HG03280 (cell line): ENCODE data around the gene FBN1.

ENCODE experiments used
- ATAC-seq: cut with Tn5 transposase; IDR thresholded peaks from one replicate; pipeline ENCODE4 v1.9.1; 2021; ENCODE audit warnings: mild to moderate bottlenecking, moderate library complexity; ENCODE audit not compliant: unreplicated experiment

Gene FBN1

DNA sequence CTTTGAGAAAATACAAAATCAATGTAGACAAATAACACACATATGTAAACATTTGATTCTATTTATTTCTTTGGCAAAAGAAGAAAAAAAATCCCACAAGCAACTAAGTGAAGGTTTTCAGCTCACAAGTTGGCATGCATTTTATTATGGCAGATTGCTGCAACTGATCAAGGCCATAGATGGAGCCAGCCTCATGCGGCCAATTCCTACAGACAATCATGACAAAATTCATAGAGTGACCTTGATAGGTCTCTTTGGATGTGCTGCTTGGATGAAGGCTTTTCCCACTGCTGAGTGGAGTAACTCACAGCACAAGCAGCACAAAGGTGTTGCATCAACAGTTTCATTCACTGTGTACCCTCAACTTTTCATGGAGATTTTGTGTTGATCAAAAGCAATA, 22.1 kb downstream of the FBN1 start:
- ATAC-seq = no peak

GRCh38 chr15:48622237-48622636, 23.3 kb downstream of the FBN1 start:
- ATAC-seq = no peak

DNA sequence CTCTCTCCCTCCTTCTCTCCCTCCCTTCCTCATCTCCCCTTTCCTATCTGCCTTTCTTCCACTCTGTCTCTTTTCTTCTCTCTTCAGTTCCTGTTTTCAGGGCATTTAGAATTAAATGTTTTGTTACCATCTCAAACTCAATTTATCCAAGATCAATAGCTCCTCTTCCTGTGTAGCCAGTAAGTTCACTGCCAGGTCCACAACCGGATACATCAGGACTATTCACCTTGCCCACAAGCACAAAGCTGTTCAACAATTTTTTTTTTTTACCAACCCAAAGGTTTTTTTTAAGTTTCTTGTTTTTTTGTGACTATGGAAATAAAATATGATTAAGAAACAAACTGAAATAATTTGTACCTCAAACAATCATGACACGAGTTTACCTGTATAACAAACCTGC, 26.1 kb downstream of the FBN1 start:
- no peak for ATAC-seq

DNA sequence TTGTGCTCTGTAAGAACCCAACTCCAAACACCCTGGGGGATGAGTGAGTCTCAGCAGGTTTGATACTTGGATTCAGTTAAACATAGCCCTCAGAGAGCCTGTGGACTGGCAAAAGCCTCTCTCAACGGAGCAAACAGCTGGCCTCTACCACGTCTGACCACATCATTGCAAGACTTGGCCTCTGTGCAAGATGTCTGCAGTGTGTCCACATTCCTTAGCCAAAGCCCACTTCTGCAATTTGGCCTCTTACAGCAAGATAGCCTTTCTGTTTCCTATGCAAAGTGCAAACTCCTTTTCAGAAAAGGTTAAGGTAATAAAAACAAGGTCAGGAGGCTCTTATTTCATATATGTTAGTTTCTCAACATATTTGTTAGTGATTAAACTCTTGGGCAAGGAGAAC, 27.9 kb downstream of the FBN1 start:
- ATAC-seq = no peak

GRCh38 chr15:48616216-48616615, 29.3 kb downstream of the FBN1 start:
- no peak for ATAC-seq

DNA sequence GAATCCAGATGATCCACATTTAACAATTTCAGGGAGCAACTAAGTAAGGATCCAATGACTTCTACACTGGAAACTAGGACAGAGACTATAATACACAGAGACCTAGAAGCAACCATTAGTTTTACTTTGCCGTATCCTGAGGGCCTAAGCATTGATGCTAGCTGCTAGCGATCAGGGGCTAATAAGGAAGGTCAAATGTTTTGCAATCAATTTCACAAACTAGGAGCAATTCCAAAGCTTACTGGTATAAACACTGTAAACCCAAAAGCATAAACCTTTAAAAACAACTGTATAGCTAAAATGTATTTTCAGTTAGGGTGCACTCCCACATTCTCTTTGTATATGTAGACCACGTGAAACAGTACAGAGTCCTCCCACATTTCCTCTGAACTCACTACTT, 31.5 kb downstream of the FBN1 start:
- ATAC-seq = no peak

GRCh38 chr15:48609486-48609885, 36.0 kb downstream of the FBN1 start:
- ATAC-seq = no peak

GRCh38 chr15:48607846-48608245, 37.7 kb downstream of the FBN1 start:
- ATAC-seq = no peak

- no peak for ATAC-seq
Measured at GRCh38 chr15:48604567-48604966, 40.9 kb downstream of the FBN1 start.

DNA sequence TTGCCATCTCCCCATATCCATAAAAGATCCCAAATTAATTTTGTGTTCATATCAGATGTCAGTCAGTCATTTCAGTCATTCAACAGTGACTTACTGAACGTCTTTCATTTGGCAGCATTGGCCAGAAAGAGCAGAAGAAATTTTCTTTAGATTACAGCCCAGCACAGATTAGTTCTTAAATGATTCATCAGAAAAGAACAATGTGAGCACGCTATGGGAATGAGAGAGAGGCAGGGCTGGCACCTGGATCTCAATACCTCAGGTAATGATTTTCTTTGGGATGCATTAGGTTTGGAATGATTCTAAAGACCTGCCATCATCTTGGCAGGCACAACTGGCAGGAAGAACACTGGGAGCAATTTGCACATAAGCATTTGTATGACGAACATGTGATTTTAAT, 41.6 kb downstream of the FBN1 start:
- ATAC-seq = no peak

DNA sequence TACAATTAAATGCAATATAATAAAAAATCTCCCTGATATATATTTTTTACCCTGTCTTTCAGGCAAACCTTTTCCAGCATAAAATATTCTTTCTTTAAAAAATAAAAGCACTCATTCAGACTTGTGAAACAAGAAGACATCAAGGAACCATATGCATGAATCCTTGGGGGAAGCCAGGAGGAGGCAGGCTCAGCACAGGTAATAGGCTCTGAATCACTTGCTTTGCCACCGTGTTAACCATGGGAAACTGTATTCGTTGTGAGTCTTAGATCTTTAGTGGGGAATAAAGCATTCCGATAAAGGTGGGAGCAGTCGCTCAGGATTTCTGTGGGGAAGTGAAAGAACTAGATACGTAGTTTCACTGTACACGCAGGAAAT, 42.4 kb downstream of the FBN1 start:
- no peak for ATAC-seq

- no peak for ATAC-seq
Measured at GRCh38 chr15:48602358-48603122, 43.0 kb downstream of the FBN1 start.

DNA sequence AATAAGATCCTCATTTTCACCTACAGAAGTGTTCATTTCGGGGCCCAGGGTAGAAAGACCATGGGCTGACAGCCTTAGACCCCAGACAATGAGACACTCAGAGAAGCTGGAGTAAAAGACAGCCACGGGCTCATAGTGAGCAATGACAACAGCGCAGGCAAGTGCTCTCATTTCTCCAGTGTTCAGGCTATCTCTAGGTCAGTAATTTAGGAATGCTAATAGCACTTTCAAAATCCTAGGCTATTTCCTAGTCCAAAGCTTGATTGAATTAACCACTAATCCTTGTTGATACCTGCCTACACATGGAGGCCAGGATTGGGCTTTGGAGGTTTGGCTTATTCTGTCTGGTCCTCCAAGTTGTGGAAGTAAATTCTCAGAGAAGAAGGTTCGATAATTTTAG, 44.4 kb downstream of the FBN1 start:
- ATAC-seq = no peak

DNA sequence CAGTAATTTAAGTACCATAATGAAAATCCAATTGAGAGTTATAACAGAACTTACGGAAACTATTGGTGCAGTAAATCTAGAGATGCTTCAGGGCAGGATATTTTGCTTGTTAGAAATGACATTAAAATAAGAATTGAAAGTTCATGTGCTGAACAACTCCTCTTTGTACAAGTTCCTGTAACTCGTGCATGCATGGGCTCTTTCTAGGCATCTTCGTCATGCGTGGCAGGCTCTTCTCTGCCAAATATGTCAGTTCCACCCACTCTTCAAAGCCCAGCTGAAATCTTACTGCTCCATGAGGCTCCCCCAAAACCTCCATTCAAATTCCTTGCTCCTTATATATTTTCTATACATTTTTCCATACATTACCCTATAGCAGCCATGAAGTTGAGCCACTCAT, 48.7 kb downstream of the FBN1 start:
- no peak for ATAC-seq

GRCh38 chr15:48596415-48596814, 49.1 kb downstream of the FBN1 start:
- ATAC-seq = peak; percentile 51

- ATAC-seq = peak; percentile 47
Measured at GRCh38 chr15:48595981-48596380, 49.5 kb downstream of the FBN1 start.

- no peak for ATAC-seq
Measured at GRCh38 chr15:48592933-48593332, 52.6 kb downstream of the FBN1 start.

GRCh38 chr15:48592221-48592731, 53.2 kb downstream of the FBN1 start:
- ATAC-seq = no peak

DNA sequence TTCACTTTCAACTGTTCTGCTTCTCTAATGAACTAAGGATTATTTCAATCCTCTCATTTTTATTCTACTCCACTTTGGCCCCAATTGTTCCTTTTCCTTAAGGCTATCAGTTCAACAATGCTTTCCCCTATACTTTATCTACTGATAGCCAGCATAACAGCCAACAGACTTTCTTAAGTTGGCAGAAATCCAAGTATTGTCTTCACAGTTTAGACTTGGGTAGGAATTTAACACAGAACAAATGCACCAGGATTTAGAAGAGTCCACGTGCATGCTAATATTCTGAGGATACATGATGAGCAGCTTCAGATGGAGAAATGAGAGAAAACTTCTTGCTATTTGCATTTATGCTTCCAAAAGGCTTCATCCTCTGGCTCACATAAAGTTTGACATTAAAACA, 54.8 kb downstream of the FBN1 start:
- no peak for ATAC-seq

- ATAC-seq = no peak
Measured at GRCh38 chr15:48584812-48585563, 60.5 kb downstream of the FBN1 start.

DNA sequence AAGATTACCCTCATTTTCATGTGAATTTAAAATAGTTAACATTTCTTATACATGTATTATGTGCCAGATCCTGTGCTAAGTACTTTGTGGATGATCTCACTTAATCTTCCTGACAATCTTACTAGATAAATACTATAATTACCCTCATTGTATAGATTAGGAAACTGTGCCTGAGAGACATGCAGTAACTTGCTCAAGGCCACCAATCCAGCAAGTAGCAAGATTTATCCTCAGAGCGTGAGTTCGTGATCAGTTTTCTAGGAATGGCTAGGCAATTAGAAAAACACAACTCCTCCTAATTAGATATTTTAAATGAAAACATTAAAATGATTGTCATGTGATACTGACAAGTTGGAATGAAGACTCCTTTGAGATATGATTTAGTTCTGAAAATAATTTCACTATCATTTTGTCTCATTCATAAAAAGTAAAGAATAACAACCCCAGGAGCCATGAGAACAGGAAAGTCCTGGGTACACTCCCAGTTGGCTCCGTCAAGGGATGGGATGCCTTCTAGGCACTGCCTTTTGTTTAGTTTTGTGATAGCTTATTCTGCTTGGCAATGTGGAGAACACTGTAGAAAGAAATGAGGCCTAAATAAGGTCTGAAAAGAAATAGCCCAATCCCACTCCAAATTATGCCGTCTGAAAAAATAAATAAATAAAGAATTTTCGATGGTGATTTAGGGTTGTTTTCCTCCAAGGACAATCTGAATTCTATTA, 61.3 kb downstream of the FBN1 start:
- no peak for ATAC-seq
